C4-2B (cell line): ENCODE measurements around the gene MOB1B.

ENCODE experiments used
- ZFX ChIP-seq: fragments of 450-650 bp; IDR thresholded peaks from 2 replicates; pipeline ENCODE4 v1.6.1; 2017
- TF ChIP-seq, protein P1 (sequence below): fragments of 450-650 bp; conservative IDR thresholded peaks from 2 replicates; pipeline ENCODE4 v1.5.1; 2017; ENCODE audit warnings: mild to moderate bottlenecking

DNA sequence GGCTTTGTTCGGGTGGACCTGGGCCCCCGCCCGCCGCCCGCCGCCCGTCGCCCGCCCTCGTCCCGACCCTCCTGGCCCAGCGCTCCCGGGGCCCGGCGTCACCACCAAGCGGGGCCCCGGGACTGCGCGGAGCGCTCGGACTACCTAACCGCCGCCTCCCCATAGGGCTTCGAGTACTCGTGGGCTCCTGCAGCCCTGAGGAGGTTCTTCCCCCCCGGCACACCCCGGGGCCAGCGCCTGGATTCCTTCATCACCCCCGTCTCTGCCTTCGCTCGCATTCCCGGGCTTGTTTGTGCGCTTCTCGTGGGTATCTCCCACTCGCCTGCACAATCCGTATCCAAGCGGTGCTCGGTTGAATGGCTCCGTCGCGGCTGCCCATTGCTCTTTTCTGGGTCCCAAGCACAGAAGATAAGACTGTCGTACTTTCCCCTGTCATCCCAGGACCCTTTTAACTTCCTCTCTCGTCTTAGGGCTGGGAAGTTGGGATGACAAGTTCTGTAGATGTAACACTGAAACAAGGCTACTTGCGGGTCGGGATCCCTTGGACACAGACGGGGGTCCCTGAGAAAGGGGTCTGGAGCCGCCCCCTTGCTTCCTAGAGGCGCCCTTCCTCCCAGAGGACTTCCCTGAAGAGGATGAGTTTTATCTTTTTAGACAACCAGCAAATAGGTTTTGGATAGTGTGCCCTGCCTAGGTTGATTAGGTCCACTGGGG, 565 bp downstream of the MOB1B start:
- TF ChIP-seq, protein P1, sequence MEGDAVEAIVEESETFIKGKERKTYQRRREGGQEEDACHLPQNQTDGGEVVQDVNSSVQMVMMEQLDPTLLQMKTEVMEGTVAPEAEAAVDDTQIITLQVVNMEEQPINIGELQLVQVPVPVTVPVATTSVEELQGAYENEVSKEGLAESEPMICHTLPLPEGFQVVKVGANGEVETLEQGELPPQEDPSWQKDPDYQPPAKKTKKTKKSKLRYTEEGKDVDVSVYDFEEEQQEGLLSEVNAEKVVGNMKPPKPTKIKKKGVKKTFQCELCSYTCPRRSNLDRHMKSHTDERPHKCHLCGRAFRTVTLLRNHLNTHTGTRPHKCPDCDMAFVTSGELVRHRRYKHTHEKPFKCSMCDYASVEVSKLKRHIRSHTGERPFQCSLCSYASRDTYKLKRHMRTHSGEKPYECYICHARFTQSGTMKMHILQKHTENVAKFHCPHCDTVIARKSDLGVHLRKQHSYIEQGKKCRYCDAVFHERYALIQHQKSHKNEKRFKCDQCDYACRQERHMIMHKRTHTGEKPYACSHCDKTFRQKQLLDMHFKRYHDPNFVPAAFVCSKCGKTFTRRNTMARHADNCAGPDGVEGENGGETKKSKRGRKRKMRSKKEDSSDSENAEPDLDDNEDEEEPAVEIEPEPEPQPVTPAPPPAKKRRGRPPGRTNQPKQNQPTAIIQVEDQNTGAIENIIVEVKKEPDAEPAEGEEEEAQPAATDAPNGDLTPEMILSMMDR = no peak
- peak; percentile 60 for TF ChIP-seq ZFX
